Inflammatory macrophage (primary cell): ENCODE data around the gene APBB2.
A peak's percentile ranks its signal among the peaks of the same experiment; 100 is the strongest.

Source experiments
- DNase-seq, 2 donors: peaks; one replicate each; pipeline ENCODE4 v3.0.0-alpha.2; 2020 to 2022

Gene APBB2

DNA sequence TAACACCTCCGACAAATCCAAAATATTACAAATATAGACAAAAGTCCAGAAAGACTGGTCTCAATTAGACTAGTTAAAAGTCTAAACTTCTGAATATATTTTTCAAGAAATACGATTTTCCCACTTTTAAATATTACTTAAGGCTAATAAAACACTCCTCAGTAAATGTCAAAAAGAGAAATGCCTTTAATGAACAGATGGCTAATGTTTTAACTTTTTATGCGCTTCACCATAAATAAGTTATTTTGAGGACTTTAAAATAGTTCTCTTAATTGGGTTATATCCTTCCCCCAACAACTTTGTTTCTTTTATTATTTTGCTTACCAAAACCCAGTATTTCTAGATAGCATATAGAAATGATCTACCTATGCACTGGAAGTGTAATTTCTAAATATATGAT, 201.4 kb downstream of the APBB2 start:
- no peak for DNase-seq

DNA sequence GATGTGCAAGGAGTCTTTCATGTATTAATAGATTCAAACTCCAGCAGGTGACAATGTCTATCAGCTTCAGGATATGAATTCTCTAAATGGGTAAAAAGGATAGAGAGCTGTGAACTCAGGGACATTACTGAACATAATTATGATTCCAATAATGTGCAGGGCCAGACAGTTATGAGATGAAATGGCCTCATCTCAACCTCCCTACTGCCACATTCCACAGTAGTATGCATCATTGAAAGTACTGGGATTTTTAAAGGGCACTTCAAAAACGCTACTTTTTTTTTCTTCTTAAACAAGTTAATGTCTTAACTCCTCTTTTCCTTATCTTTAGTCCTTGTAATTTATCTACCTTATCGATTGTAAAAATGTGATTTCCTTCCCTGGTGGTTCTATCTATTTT, 202.0 kb downstream of the APBB2 start:
- DNase-seq: no peak

- no peak for DNase-seq
These were observed 204.9 kb downstream of the APBB2 start for GRCh38 chr4:41009411-41009810.

- no peak for DNase-seq
These were observed 208.2 kb downstream of the APBB2 start for GRCh38 chr4:41006141-41006540.

- DNase-seq: no peak
These were observed 212.0 kb downstream of the APBB2 start for GRCh38 chr4:41002309-41002708.

- peak; percentile 30 to 65 for DNase-seq
These were observed 214.0 kb downstream of the APBB2 start for GRCh38 chr4:41000356-41000755.

DNA sequence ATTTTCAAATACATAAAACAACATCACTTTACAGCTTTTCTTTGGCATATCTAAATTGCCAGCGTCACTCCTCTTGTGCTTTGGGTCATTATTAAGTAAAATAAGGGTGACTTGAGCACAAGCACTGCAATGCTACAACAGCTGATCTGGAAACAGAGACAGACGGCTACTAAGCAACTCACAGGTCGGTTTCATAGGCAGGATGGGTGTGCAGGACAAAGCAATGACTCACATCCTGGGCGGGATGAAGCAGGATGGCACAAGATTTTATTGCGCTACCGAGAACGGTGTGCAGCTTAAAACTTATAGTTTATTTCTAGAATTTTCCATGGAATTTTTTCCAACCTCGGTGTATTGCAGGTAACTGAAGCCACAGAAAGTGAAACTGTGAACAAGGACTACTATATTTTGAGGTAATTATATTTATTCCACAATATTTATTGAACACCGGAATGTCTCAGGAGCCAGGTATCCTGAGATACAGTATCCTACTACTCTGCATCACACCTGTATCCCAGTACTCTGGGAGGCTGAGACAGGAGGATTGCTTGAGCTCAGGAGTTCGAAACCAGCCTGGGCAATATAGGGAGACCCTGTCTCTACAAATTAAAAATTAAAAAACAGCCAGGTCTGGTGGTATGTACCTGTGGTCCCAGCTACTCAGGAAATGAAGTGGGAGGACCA, 215.5 kb downstream of the APBB2 start:
- peak; percentile 43 to 64 for DNase-seq

DNA sequence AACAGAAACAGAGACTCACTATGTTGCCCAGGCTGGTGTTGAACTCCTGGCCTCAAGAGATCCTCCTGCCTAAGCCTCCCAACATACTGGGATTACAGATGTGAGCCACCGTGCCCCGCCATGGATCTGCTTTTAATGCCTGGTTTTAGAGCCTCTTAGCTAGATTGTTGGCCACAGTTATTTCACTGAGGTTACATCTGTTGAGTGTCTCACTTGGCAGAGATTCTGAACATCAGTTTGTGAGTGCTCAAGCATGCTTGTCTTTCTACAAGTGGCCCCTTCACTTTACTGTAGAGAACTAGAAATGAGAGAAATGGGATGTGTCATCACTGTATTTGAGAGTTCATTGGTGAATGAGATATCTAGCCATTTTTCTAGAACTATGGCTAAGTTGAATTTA, 218.5 kb downstream of the APBB2 start:
- DNase-seq: no peak

DNA sequence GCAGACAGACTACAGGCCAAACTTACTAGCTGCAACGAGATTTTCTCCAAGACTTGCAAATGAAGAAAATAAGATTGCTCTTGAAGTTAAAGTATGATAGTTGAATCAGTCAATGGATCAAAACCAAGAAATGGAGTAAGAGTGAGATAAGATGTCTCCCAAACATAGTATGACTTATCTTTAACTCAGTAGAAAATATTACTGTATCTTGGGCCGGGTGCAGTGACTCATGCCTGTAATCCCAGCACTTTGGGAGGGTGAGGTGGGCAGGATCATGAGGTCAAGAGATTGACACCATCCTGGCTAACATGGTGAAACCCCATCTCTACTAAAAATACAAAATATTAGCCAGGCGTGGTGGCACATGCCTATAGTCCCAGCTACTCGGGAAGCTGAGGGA, 220.0 kb downstream of the APBB2 start:
- peak; percentile 32 to 58 for DNase-seq

GRCh38 chr4:40993296-40993693, 221.0 kb downstream of the APBB2 start:
- DNase-seq: peak in 1 of 2 donors; percentile 37

DNA sequence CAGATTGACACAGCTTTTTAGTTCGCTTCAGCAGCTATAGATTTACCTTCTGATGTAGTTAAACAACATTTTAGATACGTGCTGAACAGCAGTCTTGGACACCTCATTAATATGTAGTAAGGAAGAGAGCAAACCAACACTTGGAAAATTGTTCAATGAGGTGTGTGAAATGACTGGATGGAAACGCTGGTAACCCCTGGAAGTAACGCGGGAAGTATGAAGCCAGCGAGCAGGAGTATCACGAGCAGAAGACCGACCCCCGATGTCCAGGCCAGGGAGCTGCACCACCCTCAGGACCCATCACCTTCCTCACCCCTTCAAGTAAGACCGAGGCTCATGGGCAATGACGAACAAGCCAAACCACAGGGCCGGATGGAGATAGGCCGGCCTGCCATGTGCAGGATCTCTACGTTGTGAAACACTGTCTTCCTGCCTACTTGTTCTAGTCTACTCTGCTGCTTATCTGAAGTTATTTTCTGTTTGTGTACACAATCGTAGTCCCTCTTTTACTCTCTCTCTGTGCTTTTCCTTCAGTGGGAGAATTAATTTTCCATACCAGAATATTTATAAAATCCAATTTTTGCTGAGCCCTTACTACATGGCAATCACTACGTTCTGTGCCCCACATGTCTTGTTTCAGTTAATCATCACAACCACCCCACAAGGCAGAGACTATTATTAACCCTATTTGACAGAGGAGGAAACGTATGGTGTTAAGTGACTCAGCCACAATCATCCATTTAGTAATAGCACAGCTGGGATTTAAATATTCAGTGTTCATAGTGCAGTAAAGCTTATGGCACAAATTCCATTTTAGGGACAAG, 221.7 kb downstream of the APBB2 start:
- DNase-seq: peak; percentile 77 to 79

- DNase-seq: no peak
These were observed 222.4 kb downstream of the APBB2 start for GRCh38 chr4:40991908-40992307.

GRCh38 chr4:40990899-40991265, 223.5 kb downstream of the APBB2 start:
- no peak for DNase-seq

DNA sequence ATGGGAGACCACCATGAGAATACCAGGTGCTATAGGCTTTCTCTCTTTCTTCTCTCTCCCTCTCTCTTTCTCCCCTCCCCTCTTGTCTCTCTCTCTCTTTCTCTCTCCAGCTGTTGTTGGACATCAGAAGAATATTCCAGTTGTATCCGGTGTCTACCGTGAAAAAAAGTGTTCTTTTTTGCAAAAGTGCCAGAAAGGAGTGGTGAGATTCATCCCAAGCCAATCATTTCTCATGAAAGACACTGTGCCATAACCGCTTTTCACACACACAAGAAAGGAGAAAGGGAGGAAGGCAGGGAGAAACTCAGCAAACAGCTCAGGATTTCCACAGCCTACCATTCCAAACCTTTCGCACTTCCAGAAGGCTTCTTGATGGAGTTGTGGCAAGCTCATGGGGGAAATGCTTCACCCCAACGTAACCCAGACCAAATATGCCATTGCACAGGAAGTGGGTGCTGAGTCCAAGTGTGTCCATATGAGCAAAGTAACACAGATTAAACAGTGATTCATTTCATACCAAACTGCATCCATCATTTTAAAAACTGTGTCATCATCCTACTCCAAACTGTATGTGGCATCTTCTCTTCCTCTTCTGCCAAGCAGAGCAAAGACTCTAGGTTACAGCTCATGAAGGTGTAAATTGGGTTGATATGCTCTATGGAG, 224.0 kb downstream of the APBB2 start:
- DNase-seq: peak; percentile 46 to 59

DNA sequence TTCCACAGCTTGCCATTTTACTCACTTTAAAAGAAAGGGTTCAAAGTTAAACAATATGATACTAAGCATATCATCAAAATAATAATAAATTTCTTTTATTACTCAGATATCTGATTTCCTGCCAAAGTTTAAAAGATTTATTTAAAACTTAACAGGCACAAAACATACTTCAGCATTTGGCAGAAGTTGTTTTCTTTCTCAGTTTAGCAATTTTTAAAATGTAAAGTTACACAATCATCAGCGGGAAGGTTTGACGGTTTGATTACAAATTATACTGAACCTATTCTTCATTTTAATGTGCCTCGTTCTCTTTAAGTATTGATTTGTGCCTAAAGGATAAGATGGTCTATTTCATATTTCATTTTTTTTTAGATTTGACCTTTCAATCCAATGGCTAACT, 227.2 kb downstream of the APBB2 start:
- DNase-seq: no peak

DNA sequence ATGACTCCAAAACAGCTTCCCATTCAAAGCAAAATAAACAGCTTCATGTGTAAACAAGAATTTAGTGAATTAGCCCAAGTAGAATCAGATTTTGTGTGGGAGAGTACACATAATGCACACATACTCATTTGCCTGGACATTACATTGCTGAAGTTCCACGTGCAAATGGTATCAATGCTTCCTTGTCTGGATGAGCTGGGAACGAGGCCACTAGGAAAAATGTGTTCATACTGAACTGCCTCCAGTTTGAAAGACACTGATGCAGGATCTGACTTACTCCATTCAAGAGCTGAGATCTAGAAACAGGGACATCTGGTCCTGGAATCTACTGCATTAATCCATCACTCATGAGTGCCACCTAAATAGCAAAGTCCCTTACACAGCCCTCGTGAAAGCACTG, 228.0 kb downstream of the APBB2 start:
- DNase-seq: no peak

- no peak for DNase-seq
These were observed 230.3 kb downstream of the APBB2 start for GRCh38 chr4:40984051-40984450.

DNA sequence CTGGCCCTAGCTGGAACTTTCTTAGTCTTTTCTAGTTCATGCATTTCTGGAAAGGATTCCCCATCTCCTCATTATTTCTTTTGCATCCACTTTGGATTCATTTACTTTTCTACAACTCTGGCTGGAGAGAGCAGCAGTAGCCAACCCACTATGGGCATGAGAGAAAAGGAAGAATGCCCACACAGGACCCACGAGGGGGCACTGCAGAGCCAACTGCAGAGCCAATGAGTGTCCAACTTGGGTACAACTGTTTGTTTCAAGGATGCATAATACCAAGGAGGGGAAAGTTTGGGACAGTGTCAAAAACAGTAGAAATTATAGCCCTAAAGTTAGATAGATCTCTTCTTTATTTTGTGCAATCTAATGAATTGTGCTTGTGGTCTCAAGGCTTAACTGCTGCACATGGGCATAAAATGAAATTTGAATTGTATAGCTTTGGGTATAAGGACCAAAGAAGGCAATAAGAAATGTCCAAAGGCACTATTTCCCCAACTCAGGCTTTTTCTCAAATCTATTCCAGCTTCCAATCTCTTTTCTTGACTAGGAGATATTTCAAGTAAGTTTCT, 233.9 kb downstream of the APBB2 start:
- peak in 1 of 2 donors; percentile 24 for DNase-seq

GRCh38 chr4:40978548-40978947, 235.8 kb downstream of the APBB2 start:
- DNase-seq: no peak

DNA sequence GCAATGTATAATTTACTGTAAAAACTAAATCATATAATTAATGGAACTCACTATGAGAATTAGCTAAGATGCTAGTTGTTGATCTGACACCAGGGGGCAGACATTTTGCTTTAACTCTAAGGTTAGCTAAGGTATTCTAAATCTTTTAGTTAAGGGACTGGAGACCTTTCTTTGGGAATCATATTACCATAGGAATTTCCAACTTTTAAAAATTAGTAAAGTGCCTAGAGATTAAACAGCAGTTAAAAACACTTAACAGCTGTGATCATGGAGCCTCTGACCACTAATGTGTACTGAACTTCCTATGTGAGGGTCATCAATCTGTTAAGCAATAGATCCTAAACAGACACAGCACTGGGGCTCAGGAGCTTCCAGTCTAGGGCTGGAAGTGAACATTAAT, 238.0 kb downstream of the APBB2 start:
- peak; percentile 53 to 57 for DNase-seq

GRCh38 chr4:40972722-40973121, 241.6 kb downstream of the APBB2 start:
- no peak for DNase-seq

- DNase-seq: no peak
These were observed 243.0 kb downstream of the APBB2 start for GRCh38 chr4:40971338-40971737.

GRCh38 chr4:40969501-40969900, 244.8 kb downstream of the APBB2 start:
- no peak for DNase-seq
